ENCODE results near the gene LRRC14B.
"Not testable (repeated sequence)": the region's sequence is repeated elsewhere in the genome, so short reads cannot be mapped to it uniquely, and the experiment has no call there.

LRRC14B gene

GRCh38 chr5:207599-207998 is 16.3 kb downstream of the LRRC14B start:
- no peak for DNase-seq (ENCODE audit: low spot score)

DNA sequence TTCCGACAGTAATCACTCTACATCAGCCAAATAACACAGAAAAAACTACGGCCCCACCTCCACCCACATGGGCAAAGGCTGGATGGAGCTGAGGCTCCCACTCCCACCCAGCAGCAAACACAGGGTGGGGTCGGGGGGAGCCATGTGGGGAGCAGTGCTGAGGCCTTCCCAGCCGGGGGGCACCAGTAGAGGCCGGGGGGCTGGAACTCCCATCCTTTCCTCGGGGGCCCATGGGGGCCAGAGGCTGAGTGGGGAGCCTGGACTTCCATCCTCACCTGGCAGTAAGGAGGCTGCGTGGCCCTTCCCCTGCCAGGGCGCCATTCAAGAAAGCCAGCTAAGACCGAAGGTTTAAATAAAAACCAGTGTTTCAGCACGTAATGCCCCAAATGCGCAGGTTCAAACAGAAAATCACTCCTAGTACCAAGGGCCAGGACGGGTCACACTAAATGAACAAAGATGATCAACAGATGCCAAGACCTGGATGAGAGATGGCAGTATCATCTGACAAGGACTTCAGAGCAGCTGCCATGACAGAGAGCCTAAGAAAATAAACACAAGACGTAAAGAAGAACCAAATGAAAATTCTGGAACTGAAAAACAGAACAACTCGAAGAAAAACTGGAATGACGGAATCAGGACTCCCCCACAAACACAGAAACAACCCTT is 17.3 kb downstream of the LRRC14B start:
- DNase-seq (ENCODE audit: low spot score), result no peak

DNA sequence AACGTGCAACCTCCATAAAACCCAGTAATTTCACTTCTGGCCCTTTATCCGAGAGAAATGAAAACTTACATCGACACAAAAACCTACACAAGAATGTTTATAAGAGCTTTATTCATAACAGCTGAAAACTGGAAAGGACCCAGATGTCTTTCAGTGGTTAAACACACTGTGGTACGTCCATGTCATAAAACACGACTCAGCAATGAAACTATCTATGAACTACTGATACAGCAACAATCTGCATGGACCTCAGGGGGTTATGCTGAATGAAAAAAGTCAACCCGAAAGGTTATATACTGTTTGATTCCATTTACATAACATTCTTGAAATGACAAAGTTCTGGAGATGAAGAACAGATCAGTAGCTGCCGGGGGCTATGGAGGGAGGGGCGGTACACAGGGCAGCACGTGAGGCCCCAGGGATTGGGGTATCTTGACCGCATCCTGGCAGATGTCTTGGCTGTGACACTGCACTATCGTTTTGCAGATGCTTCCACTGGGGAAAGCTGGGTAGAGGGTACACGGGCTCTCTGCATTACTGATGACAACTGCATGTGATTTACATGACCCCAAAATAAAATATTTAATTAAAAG is 22.6 kb downstream of the LRRC14B start:
- no peak for DNase-seq (ENCODE audit: low spot score)

GRCh38 chr5:215256-215655 is 24.0 kb downstream of the LRRC14B start:
- not testable (repeated sequence) for DNase-seq (ENCODE audit: low spot score)

DNA sequence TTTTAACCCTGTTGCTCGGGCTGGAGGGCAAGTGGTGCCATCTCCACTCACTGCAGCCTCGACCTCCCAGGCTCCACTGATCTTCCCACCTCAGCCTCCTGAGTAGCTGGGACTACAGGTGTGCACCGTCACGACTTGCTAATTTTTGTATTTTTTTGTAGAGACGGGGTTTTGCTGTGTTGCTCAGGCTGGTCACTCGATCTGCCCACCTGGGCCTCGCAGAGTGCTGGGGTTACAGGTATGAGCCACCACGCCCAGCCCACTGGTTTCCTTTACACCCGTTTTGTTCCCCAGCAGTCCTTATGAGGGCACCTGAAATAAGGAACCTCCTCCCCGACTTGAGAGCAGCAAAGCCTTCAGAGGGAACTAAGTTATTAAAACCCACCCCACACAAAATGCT is 24.8 kb downstream of the LRRC14B start:
- not testable (repeated sequence) for DNase-seq (ENCODE audit: low spot score)

- DNase-seq (ENCODE audit: low spot score), result peak; percentile 100
Measured at GRCh38 chr5:217494-218456, 26.5 kb downstream of the LRRC14B start, which contains the start of the genes CCDC127 and SDHA. TSS of gene CCDC127 (minus strand) at chr5:218153. CDS start at chr5:216849, 1,304 bp downstream. TSS of gene SDHA (plus strand) at chr5:218320. CDS start at chr5:218356, 36 bp downstream.

DNA sequence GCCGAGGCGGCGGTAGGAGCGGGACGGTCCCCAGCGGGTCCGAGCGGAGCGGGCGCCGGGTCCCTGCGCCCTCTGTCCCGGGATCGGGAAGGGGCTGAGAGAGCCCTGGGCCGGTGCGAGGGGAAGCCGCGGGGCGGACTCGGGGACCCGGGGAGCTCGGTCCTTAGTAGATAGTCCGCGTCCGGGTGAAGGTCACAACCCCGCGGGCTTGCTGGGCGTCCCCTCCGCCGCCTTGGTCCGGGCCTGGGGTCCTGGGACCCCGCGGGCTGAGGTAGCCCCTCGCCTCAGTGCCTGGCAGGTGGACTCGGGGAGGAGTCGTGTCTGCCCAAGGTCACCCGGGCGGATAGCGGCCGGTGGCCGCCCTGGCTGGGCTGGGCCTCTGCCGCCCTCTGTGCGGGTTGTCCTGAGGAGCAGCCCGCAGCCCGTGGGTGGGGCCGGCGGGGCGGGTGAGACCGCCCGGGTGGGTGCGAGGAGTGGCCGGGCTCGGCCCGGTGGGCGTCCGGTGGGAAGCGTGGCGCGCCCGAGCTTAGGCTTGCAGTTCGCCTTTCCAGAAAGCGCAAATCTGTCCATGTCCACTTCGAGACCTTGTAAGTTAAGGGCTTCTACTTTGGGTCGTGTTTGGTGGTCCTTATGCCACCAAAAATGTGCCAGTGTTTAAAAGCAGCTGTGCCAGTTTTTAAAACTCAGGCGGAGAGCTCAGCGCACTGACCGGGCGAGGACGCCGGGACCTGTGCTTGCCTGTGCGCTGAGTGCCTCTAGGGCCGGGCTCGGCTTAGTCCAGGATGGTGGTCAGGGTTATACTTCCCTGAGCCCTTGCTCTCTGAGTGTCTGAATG is 27.4 kb downstream of the LRRC14B start:
- DNase-seq (ENCODE audit: low spot score), result no peak

DNA sequence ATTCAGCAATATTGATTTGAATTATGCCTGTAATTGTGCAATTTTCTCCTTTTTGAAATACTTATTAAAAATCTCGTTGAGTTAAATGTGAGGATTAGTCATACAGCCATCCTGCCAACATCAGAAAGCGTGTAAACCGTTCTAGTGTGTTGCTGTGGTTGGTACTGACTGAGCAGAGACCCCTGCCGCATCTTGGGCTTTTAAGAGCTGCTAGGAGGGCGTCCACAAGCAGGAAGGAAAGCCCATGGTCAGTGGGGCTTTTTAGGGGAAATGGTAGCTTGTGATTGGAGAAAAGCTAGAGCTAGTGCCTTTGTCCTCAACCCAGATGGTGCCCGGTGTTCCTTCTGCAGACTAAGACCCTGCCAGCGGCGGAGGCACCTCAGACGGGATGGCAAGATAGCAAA is 28.2 kb downstream of the LRRC14B start:
- no peak for DNase-seq (ENCODE audit: low spot score)

DNA sequence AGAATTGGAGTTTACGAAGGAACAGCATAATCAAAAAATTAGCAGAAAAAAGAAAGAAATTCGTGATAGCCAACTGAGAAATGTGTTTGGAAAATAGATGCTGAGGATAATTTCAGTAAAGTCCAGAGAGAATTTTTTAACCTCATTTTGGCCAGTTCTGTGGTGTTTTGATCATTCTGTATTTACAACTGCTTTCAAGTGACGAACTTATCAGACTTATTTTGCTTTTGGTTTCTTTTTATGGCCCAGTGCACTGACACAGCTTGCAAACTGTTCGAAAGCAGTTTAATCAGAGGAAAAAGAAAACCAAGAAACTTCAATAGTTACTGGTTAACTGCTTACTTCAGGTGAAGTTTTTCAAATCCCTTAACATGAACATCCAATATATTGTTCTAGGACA is 28.7 kb downstream of the LRRC14B start:
- DNase-seq (ENCODE audit: low spot score), result no peak

GRCh38 chr5:222951-223715 is 31.8 kb downstream of the LRRC14B start:
- DNase-seq (ENCODE audit: low spot score), result not testable (repeated sequence)

DNA sequence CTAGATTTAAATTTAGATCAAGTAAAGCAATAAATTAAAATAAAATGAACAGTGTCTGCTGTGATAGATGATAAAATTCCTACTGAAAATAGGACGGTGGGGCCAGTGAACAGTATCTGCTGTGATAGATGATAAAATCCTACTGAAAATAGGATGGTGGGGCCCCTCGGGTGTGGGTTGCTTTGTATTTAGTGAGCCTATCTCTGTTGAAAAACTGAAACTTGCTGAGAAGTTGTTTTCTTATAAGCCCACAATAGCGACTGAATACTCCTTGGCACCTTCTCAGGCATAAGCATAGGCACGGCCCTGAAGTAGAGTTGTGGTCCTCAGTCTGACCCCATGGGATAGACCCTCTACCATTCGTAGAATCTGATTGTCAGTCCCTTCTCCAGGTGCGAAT is 32.5 kb downstream of the LRRC14B start:
- no peak for DNase-seq (ENCODE audit: low spot score)

GRCh38 chr5:225334-225733 is 34.0 kb downstream of the LRRC14B start:
- no peak for DNase-seq (ENCODE audit: low spot score)

GRCh38 chr5:227375-227774 is 36.1 kb downstream of the LRRC14B start:
- DNase-seq (ENCODE audit: low spot score), result not testable (repeated sequence)

DNA sequence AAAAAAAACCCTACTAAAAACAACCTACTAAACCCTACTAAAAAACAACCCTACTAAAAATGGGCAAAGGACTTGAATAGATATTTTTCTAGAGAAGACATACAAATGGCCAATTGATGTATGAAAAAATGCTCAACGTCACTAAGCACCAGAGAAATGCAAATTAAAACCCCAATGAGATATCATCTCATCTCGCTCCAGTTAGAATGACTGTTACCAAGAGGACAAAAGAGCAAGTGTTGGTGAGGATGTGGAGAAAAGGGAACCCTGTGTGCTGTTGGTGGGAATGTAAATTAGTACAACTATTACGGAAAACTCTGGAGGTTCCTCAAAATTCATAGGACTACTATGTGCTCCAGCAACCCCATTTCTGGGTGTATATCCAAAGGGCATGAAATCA is 37.6 kb downstream of the LRRC14B start:
- no peak for DNase-seq (ENCODE audit: low spot score)

DNA sequence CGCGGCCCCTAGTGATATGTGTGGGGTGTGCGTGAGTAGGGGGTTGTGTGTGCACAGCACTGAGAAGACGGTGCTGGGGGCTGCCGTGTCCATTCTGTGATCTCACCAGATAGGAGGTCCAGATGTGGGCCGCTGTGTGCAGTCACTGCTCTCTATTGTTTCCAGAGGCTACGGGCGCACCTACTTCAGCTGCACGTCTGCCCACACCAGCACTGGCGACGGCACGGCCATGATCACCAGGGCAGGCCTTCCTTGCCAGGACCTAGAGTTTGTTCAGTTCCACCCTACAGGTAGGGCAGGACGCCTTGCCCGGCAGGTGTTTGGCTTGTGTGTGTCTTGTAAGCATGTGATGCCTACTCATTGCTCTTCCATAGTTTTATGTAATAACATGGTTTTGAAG is 39.4 kb downstream of the LRRC14B start:
- no peak for DNase-seq (ENCODE audit: low spot score)

DNA sequence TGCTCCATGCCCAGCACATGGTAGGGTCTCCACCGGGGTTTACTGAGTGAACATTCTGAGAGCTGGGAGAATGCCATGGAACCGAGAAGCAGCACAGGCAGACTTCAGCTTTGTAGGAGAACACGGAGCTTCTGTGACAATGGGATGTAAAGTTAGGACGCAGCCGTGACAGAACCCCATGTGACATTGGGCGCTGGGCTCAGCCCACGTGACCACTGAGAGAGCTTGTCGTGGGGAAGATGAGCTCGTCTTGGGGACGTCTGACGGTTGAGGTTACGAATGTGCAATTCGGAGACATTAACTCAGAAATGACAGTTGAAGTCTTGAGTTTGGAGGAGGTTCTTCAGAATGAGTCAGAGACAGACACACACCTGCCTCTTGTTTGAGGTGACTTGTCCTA is 40.4 kb downstream of the LRRC14B start:
- no peak for DNase-seq (ENCODE audit: low spot score)

- DNase-seq (ENCODE audit: low spot score), result not testable (repeated sequence)
Measured at GRCh38 chr5:233426-233825, 42.1 kb downstream of the LRRC14B start.

GRCh38 chr5:234450-234849 is 43.2 kb downstream of the LRRC14B start:
- DNase-seq (ENCODE audit: low spot score), result no peak

GRCh38 chr5:235527-235926 is 44.2 kb downstream of the LRRC14B start:
- DNase-seq (ENCODE audit: low spot score), result not testable (repeated sequence)

DNA sequence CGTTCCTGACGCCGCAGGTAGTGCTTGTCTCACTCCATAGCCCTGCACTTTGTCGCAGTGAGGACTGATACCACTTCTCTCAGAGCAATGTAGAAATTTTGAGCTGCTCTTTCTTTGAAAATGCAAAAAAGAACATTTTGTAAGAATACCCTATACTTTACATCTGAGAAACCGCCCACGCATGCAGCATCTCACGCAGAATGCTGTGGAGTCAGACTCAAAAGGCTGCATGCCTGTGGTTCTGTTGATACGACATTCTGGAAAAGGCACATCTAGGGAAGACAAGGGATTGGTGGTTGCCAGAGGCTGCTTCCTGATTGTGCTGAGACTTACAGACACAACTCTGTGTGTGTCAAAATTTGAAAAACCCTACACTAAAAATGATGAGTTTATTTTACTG is 46.6 kb downstream of the LRRC14B start:
- DNase-seq (ENCODE audit: low spot score), result not testable (repeated sequence)

GRCh38 chr5:240550-240949 is 49.3 kb downstream of the LRRC14B start:
- DNase-seq (ENCODE audit: low spot score), result not testable (repeated sequence)

Measured in hepatic stellate cell (primary cell).